Endothelial cell of umbilical vein (primary cell): ENCODE measurements around the gene BDH1. TPM values are rescaled to one million over a fixed set of nuclear protein-coding genes. Genes with fewer than 3 reads are reported as not detected.

Experiments used
- BruUV-seq: library from RNA; stranded (reverse); fragments of 400-500 nt; replicated peaks from 2 replicates; lab custom pipeline; 2021; lab: Mats Ljungman, UMichigan
- CTCF ChIA-PET: fragments of 300-600, 350-600 bp; sonication (Branson Sonifier 250); formaldehyde crosslinking; loops from one replicate; lab custom pipeline; 2021; ENCODE audit warnings: antibody characterized with exemption, inconsistent platforms; lab: Charles Lee
- POLR2A ChIA-PET: fragments of 300-600, 350-600 bp; sonication (Branson Sonifier 250); formaldehyde crosslinking; loops from one replicate; lab custom pipeline; 2021; ENCODE audit warnings: antibody characterized with exemption, inconsistent platforms; lab: Charles Lee
- DNase-seq: peaks from one replicate; pipeline ENCODE4 v3.0.0-alpha.2; 2011; ENCODE audit warnings: low read depth, low spot score
- FAIRE-seq: peaks from 2 replicates; lab custom pipeline; 2011; peaks lifted over from hg19 to GRCh38; lab: Jason Lieb, UNC
- H2AFZ ChIP-seq: 2 replicates; pipeline ENCODE4 v1.6.0; 2012; ENCODE audit warnings: low read depth, low read length, control low read depth, inconsistent platforms
- H3K27ac ChIP-seq: 2 replicates; pipeline ENCODE4 v1.5.1; 2011; ENCODE audit warnings: low read depth, mild to moderate bottlenecking, control low read depth, low read length, moderate library complexity; ENCODE audit not compliant: insufficient read depth
- H3K27me3 ChIP-seq, 2 experiments: 2 replicates each; pipeline versions ENCODE4 v1.6.0 to v1.6.1; 2011; ENCODE audit warnings: low read length in 2 of 2, mixed read lengths in 1 of 2; ENCODE audit not compliant: control insufficient read depth in 2 of 2, insufficient read depth in 2 of 2
- H3K36me3 ChIP-seq, 2 experiments: 2 replicates in 1 of 2; 3 replicates in 1 of 2; pipeline ENCODE4 v1.5.1; 2011; ENCODE audit warnings: low read length in 2 of 2, mild to moderate bottlenecking in 1 of 2, moderate library complexity in 1 of 2; ENCODE audit not compliant: control insufficient read depth in 2 of 2, insufficient read depth in 2 of 2; ENCODE audit errors: extremely low read depth in 1 of 2
- H3K4me1 ChIP-seq: 3 replicates; pipeline ENCODE4 v1.5.1; 2011; ENCODE audit warnings: mild to moderate bottlenecking, low read length; ENCODE audit not compliant: control insufficient read depth, insufficient read depth; ENCODE audit errors: extremely low read depth
- H3K4me2 ChIP-seq: 2 replicates; pipeline ENCODE4 v1.6.1; 2011; ENCODE audit warnings: low read length, control low read depth, mixed read lengths; ENCODE audit not compliant: insufficient read depth
- H3K4me3 ChIP-seq, 3 experiments: fragments of 200-600 bp in 1 of 3; sonication (generic), shearing (Covaris generic) in 1 of 3; replicated peaks in 1 of 3; 2 replicates each; pipeline ENCODE4 v1.5.1; 2011 to 2016; ENCODE audit warnings: control low read depth in 3 of 3, low read length in 3 of 3, mild to moderate bottlenecking in 2 of 3, inconsistent platforms in 1 of 3, low read depth in 1 of 3, moderate library complexity in 1 of 3; ENCODE audit not compliant: insufficient read depth in 1 of 3
- H3K79me2 ChIP-seq: 2 replicates; pipeline ENCODE4 v1.6.0; 2012; ENCODE audit warnings: low read length, inconsistent platforms; ENCODE audit not compliant: control insufficient read depth, insufficient read depth
- H3K9ac ChIP-seq: replicated peaks from 2 replicates; pipeline ENCODE3; 2011; ENCODE audit warnings: low read length, control low read depth; ENCODE audit not compliant: insufficient read depth; ENCODE audit errors: extremely low read depth
- H3K9me1 ChIP-seq: replicated peaks from 3 replicates; pipeline ENCODE4 v1.6.0; 2011; ENCODE audit warnings: mild to moderate bottlenecking, low read length; ENCODE audit not compliant: control insufficient read depth, insufficient read depth; ENCODE audit errors: extremely low read depth
- H3K9me3 ChIP-seq: replicated peaks from 2 replicates; pipeline ENCODE4 v1.5.1; 2012; ENCODE audit warnings: low read length, inconsistent platforms; ENCODE audit not compliant: control insufficient read depth, insufficient read depth
- H4K20me1 ChIP-seq: replicated peaks from 2 replicates; pipeline ENCODE3; 2011; ENCODE audit warnings: mild to moderate bottlenecking, low read length; ENCODE audit not compliant: control insufficient read depth, insufficient read depth; ENCODE audit errors: extremely low read depth
- EZH2 ChIP-seq: IDR thresholded peaks from 2 replicates; pipeline ENCODE4 v1.6.1; 2012; ENCODE audit warnings: borderline replicate concordance, low read depth, mild to moderate bottlenecking, moderate library complexity, low read length, inconsistent platforms; ENCODE audit not compliant: severe bottlenecking
- FOS ChIP-seq: IDR thresholded peaks from 2 replicates; pipeline ENCODE4 v1.6.1; 2011; ENCODE audit warnings: mild to moderate bottlenecking, low read length, moderate library complexity, borderline replicate concordance; ENCODE audit not compliant: insufficient read depth
- GATA2 ChIP-seq: IDR thresholded peaks from 2 replicates; pipeline ENCODE4 v1.7.0; 2011; ENCODE audit warnings: low read depth, mild to moderate bottlenecking, moderate library complexity, mixed read lengths, low read length; ENCODE audit not compliant: insufficient read length, insufficient read depth
- JUN ChIP-seq: IDR thresholded peaks from 2 replicates; pipeline ENCODE4 v1.6.1; 2011; ENCODE audit warnings: borderline replicate concordance, low read depth; ENCODE audit not compliant: insufficient read length, insufficient read depth
- MYC ChIP-seq: IDR thresholded peaks from one replicate; pipeline ENCODE4 v1.6.1; 2011; ENCODE audit warnings: mild to moderate bottlenecking, low read depth, low read length
- POLR2A ChIP-seq: IDR thresholded peaks from 2 replicates; pipeline ENCODE4 v1.6.1; 2012; ENCODE audit warnings: low read depth, mild to moderate bottlenecking, control low read depth, low read length
- POLR2AphosphoS5 ChIP-seq: IDR thresholded peaks from 2 replicates; pipeline ENCODE4 v1.6.1; 2012; ENCODE audit warnings: low read depth, mild to moderate bottlenecking, control low read depth, low read length, moderate library complexity; ENCODE audit not compliant: insufficient read depth
- dilution Hi-C: fragments of 300-500 bp; cut with MboI; formaldehyde crosslinking; loops from one replicate; pipeline ENCODE4 v1.15.0; 2019; ENCODE audit warnings: low sequenced_read_pairs; ENCODE audit not compliant: extremely low pct_ligation_motif_present
- intact Hi-C: fragments of 100-400 bp; cut with micrococcal nuclease; formaldehyde crosslinking; loops from one replicate; pipeline ENCODE4 v1.10.0; 2022
- polyA plus RNA-seq, 4 experiments: library from polyadenylated mRNA; depleted of rRNA in 3 of 4; stranded (reverse) in 3 of 4; unstranded in 1 of 4; fragments of >200 nt; gene quantifications; 2 replicates each; pipeline versions ENCODE4 v1.2.1 to v1.2.3, GENCODE V29; 2011 to 2012; ENCODE audit warnings: missing spikeins in 1 of 4
- total RNA-seq: library from RNA; stranded (reverse); gene quantifications from 2 replicates; pipeline ENCODE4 v1.2.3, GENCODE V29; 2021
- TF ChIP-seq, protein P1 (sequence below): IDR thresholded peaks from 2 replicates; pipeline ENCODE4 v1.6.1; 2011; ENCODE audit not compliant: insufficient read depth, insufficient read length
- TF ChIP-seq, protein P2 (sequence below), 2 donors: IDR thresholded peaks; 1 replicate in 1 of 2; 2 replicates in 1 of 2; pipeline ENCODE4 v1.5.1; 2011; ENCODE audit warnings: low read length in 2 of 2, mild to moderate bottlenecking in 2 of 2, moderate library complexity in 2 of 2, control low read depth in 1 of 2, inconsistent platforms in 1 of 2, low read depth in 1 of 2; ENCODE audit not compliant: insufficient read depth in 1 of 2; ENCODE audit errors: extremely low read depth in 1 of 2

BDH1 gene
- total and polyA plus RNA-seq, 2 donors (not counting 3 experiments of a cell fraction or from before 2014, with no cell fraction given), result 6.9 to 12.2 TPM

DNA sequence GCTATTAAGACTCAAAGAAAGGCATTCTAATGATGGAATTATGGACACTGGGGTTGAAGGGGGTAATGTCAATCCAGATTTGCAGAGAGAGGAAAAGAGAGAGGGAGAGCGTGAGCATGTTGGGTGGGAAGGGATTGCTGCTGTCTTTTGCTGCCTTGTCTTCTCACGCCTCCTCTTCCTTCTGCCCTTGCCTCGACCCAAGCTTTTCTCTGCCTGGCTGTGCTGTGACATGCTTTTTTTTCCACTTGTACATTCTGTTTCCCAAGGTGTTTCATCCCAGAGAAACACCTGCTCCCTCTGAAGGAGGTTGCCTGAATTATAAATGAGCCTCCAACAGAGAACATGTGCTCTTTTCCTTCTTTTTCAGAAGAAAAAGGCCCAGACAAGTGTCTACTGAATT lies 80.3 kb downstream of the BDH1 start:
- dilution Hi-C loops, result no loop called here

More for the DNA sequence above, 80.3 kb downstream of the BDH1 start:
- no peak overlapping the region for H3K4me2 ChIP-seq
- no peaks in the 10 kb centered on the region for H3K9me1 ChIP-seq
- no peaks in the 10 kb centered on the region for H3K9me3 ChIP-seq
- no peak overlapping the region for H3K27ac ChIP-seq
- H3K4me3 ChIP-seq, result no peak overlapping the region
- ChIA-PET POLR2A (no interaction called here), CTCF (interaction anchor here (2.7 kb wide), 1 partner anchor 9 kb away, joined by 10 read pairs; no protein-coding TSS in a partner anchor)
- no peaks in the 10 kb centered on the region for H4K20me1 ChIP-seq
- no peak for TF ChIP-seq EZH2
- TF ChIP-seq JUN, result no peak
- TF ChIP-seq, protein P1, sequence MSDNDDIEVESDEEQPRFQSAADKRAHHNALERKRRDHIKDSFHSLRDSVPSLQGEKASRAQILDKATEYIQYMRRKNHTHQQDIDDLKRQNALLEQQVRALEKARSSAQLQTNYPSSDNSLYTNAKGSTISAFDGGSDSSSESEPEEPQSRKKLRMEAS, result no peak
- TF ChIP-seq, protein P2, sequence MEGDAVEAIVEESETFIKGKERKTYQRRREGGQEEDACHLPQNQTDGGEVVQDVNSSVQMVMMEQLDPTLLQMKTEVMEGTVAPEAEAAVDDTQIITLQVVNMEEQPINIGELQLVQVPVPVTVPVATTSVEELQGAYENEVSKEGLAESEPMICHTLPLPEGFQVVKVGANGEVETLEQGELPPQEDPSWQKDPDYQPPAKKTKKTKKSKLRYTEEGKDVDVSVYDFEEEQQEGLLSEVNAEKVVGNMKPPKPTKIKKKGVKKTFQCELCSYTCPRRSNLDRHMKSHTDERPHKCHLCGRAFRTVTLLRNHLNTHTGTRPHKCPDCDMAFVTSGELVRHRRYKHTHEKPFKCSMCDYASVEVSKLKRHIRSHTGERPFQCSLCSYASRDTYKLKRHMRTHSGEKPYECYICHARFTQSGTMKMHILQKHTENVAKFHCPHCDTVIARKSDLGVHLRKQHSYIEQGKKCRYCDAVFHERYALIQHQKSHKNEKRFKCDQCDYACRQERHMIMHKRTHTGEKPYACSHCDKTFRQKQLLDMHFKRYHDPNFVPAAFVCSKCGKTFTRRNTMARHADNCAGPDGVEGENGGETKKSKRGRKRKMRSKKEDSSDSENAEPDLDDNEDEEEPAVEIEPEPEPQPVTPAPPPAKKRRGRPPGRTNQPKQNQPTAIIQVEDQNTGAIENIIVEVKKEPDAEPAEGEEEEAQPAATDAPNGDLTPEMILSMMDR (IDR thresholded peaks at IDR 0.05; ENCODE audit: extremely low read depth in 1 of 2, insufficient read depth in 1 of 2, low read depth in 1 of 2, low read length in 2 of 2), result no peak
- no peak for TF ChIP-seq POLR2A
- TF ChIP-seq POLR2AphosphoS5, result no peak
- no peak for TF ChIP-seq MYC
- TF ChIP-seq FOS, result no peak
- TF ChIP-seq GATA2, result no peak
- intact Hi-C loops, result no loop called here
- H2AFZ ChIP-seq, result no peak overlapping the region
- H3K9ac ChIP-seq, result no peak overlapping the region
- FAIRE-seq (no peak), DNase-seq (no peak)
- H3K36me3 ChIP-seq, result no peaks in the 10 kb centered on the region
- no peaks in the 10 kb centered on the region for H3K79me2 ChIP-seq
- H3K27me3 ChIP-seq, result no peaks in the 10 kb centered on the region
- H3K4me1 ChIP-seq, result peaks cover 17% of the 10 kb centered on the region
- BruUV-seq, result no TSS peak
